Gastroesophageal sphincter (tissue), 3 donors: ENCODE data around the gene NELL1.

Experiments
- CTCF ChIP-seq, 4 experiments: fragments of 200-600 bp in 2 of 4; fragments of 450-650 bp in 2 of 4; sonication (generic) in 1 of 4; IDR thresholded peaks; one replicate each; pipeline ENCODE4 v1.5.1; 2017 to 2019; ENCODE audit warnings: antibody characterized with exemption in 4 of 4, mild to moderate bottlenecking in 2 of 4, moderate library complexity in 2 of 4
- EP300 ChIP-seq: sonication (generic); formaldehyde crosslinking; IDR thresholded peaks from one replicate; pipeline ENCODE4 v1.6.1; 2017; ENCODE audit warnings: antibody characterized with exemption, mild to moderate bottlenecking
- POLR2A ChIP-seq, 2 donors: fragments of 450-650 bp; IDR thresholded peaks; one replicate each; pipeline ENCODE4 v1.6.1; 2017; ENCODE audit warnings: antibody characterized with exemption in 2 of 2, mild to moderate bottlenecking in 2 of 2, moderate library complexity in 1 of 2
- POLR2AphosphoS5 ChIP-seq: sonication (generic); formaldehyde crosslinking; IDR thresholded peaks from one replicate; pipeline ENCODE4 v1.6.1; 2017; ENCODE audit warnings: antibody characterized with exemption

- TF ChIP-seq CTCF (IDR thresholded peaks at IDR 0.05) (no peak), POLR2AphosphoS5 (no peak), POLR2A (IDR thresholded peaks at IDR 0.05) (no peak), EP300 (no peak)
Measured at GRCh38 chr11:20770414-20770946, 101.1 kb downstream of the NELL1 start.
